Measurements from ENCODE around the gene IFI27.

IFI27 gene

DNA sequence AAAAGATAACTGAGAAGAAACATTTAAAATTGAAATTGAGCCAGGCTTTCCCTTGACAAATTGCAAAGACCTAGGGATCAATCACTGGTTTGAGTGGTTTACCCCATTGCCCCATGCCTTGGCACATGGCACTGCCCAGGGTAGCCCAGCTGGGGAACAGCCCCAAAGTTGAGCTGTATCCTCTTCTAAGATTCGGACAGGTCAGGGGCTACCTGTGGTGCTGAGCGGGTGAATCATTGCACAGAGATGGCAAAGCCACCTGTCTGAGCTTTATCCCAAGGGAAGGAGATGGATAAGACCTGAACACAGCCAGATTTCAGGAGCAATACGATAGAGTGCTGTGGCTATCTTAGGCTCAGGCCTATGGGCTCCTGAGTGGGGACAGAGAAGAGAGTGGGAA, 11.9 kb downstream of the IFI27 start:
- TF ChIP-seq, protein P1, sequence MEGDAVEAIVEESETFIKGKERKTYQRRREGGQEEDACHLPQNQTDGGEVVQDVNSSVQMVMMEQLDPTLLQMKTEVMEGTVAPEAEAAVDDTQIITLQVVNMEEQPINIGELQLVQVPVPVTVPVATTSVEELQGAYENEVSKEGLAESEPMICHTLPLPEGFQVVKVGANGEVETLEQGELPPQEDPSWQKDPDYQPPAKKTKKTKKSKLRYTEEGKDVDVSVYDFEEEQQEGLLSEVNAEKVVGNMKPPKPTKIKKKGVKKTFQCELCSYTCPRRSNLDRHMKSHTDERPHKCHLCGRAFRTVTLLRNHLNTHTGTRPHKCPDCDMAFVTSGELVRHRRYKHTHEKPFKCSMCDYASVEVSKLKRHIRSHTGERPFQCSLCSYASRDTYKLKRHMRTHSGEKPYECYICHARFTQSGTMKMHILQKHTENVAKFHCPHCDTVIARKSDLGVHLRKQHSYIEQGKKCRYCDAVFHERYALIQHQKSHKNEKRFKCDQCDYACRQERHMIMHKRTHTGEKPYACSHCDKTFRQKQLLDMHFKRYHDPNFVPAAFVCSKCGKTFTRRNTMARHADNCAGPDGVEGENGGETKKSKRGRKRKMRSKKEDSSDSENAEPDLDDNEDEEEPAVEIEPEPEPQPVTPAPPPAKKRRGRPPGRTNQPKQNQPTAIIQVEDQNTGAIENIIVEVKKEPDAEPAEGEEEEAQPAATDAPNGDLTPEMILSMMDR (IDR thresholded peaks at IDR 0.05; ENCODE audit: control insufficient read depth, insufficient read depth, low read depth, low read length, missing control alignments), result no peak
- DNase-seq (ENCODE audit: low read depth), result no peak
- no peak overlapping the region for H3K4me3 ChIP-seq (ENCODE audit: control insufficient read depth, low read depth, low read length)

DNA sequence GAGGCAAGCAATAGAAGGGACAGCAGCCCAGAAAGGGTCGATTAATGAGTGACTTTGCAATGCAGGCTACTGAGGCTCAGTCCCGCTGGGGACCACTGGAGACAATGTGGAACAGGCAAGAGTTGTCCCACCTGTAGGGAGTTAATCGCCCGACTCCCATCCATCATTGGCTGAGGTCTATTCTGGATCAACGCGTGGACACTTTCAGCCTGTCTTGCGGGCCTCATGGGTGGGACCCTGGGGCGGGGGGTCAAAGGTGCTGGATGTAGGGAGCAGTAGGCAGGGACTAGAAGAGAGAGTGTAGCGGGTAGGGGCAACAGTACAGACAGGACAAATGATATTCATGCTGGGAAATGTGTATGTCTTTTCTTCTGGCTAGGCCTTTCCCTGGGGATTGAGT, 12.8 kb downstream of the IFI27 start:
- H3K4me3 ChIP-seq (ENCODE audit: control insufficient read depth, low read depth, low read length), result no peak overlapping the region

DNA sequence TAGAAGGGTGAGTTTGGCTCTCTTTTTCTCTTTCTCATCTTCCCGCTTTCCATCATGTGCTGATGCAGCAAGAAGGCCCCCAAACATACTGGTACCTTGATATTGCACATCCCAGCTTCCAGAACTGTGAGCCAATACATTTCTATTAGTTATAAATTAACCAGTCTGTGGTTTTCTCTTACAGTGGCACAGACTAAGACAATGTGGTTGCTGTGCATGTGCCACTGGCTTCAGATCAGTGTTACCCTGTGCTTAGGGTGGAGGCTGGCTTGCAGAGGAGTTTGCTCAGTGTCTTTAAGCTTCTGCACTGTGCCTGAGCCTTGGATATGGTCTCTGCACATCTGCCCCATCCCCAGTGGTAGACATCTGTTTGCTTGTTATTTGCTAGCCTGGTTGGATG, 13.3 kb downstream of the IFI27 start:
- DNase-seq (ENCODE audit: low read depth), result no peak
- no peak overlapping the region for H3K4me3 ChIP-seq (ENCODE audit: control insufficient read depth, low read depth, low read length)
- TF ChIP-seq, protein P1 (IDR thresholded peaks at IDR 0.05; ENCODE audit: control insufficient read depth, insufficient read depth, low read depth, low read length, missing control alignments), result no peak

More for the DNA sequence above, 12.8 kb downstream of the IFI27 start:
- no peak for DNase-seq (ENCODE audit: low read depth)
- TF ChIP-seq, protein P1 (IDR thresholded peaks at IDR 0.05; ENCODE audit: control insufficient read depth, insufficient read depth, low read depth, low read length, missing control alignments), result no peak

GRCh38 chr14:94124582-94125377, 14.2 kb downstream of the IFI27 start:
- DNase-seq (ENCODE audit: low read depth), result no peak
- no peak overlapping the region for H3K4me3 ChIP-seq (ENCODE audit: control insufficient read depth, low read depth, low read length)
- TF ChIP-seq, protein P1 (IDR thresholded peaks at IDR 0.05; ENCODE audit: control insufficient read depth, insufficient read depth, low read depth, low read length, missing control alignments), result no peak

DNA sequence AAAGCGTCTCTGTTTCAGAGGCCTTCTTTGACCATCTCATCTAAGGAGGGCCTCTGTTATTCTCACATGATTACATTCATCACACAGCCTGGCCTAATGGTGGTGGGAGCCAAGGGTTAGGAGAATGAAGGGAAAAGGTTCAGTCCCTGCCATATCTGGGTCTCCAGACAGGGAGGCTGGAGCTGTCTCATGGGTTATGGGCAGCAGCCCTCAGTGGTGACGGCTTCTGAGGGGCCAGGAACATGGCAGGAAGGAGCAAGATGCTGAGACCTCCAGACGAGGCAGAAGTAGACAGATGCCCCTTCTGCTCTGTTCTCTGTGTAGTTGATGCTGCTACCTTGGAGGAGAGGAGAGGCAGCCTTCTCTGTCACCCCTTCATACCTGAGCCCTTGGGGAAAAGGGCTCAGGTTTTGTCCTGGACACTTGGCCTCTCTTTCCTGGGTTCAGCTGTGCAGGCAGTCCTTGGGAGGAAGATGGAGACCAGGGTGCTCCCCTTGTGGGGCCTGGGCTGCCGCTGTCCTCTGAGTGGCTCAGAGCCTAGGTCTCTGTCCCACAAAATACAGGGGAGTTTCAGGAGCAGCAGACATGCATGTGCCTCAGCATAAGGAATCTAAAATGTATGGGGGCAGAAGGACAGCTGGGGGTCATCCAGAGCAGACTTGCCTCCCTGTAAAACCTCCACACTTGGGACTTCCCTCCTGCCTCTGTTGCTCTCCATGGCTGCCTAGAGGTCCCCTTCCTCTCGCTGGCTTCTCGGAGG, 15.3 kb downstream of the IFI27 start:
- no peak for DNase-seq (ENCODE audit: low read depth)
- no peak overlapping the region for H3K4me3 ChIP-seq (ENCODE audit: control insufficient read depth, low read depth, low read length)
- TF ChIP-seq, protein P1 (IDR thresholded peaks at IDR 0.05; ENCODE audit: control insufficient read depth, insufficient read depth, low read depth, low read length, missing control alignments), result no peak

DNA sequence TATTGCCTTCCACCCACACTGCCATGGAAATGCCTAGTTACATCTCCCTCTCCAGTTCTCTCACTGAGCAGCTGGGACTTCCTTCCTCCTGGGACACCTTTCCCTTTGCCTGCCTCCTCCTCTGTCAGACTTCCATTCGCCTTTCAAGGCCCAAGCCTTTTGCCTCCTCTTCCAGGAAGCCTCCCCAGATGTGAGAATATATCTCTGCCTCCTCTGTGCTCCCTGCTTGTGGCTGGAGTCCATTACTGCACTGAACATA, 15.8 kb downstream of the IFI27 start:
- no peak overlapping the region for H3K4me3 ChIP-seq (ENCODE audit: control insufficient read depth, low read depth, low read length)
- TF ChIP-seq, protein P1 (IDR thresholded peaks at IDR 0.05; ENCODE audit: control insufficient read depth, insufficient read depth, low read depth, low read length, missing control alignments), result no peak
- DNase-seq (ENCODE audit: low read depth), result no peak

All from AG09309 (cell line).